Trophoblast cell (in vitro differentiated cells and primary cell): ENCODE data around the gene NPBWR2.

Experiments used
- DNase-seq, 2 donors: peaks; one replicate each; pipeline ENCODE4 v3.0.0-alpha.2; 2016
- H2AFZ ChIP-seq: 2 replicates; pipeline ENCODE4 v1.6.1; 2013; ENCODE audit warnings: low read length, moderate library complexity, mild to moderate bottlenecking; ENCODE audit not compliant: insufficient read depth, poor library complexity
- H2AK5ac ChIP-seq: 2 replicates; pipeline ENCODE4 v1.6.1; 2013; ENCODE audit warnings: mild to moderate bottlenecking, low read length
- H2BK120ac ChIP-seq: 2 replicates; pipeline ENCODE4 v1.6.1; 2013; ENCODE audit warnings: low read length, mild to moderate bottlenecking, moderate library complexity; ENCODE audit not compliant: insufficient read depth, poor library complexity
- H2BK12ac ChIP-seq: 2 replicates; pipeline ENCODE4 v1.6.1; 2013; ENCODE audit warnings: mild to moderate bottlenecking, low read length, moderate library complexity
- H2BK5ac ChIP-seq: 2 replicates; pipeline ENCODE4 v1.6.1; 2013; ENCODE audit warnings: low read length, low read depth, moderate library complexity, mild to moderate bottlenecking; ENCODE audit not compliant: poor library complexity
- H3K14ac ChIP-seq: 2 replicates; pipeline ENCODE4 v1.6.1; 2013; ENCODE audit warnings: mild to moderate bottlenecking, low read length
- H3K18ac ChIP-seq: 2 replicates; pipeline ENCODE4 v1.6.1; 2013; ENCODE audit warnings: mild to moderate bottlenecking, low read length
- H3K23ac ChIP-seq: 2 replicates; pipeline ENCODE4 v1.6.1; 2013; ENCODE audit warnings: low read length
- H3K27ac ChIP-seq: 2 replicates; pipeline ENCODE4 v1.5.1; 2013; ENCODE audit warnings: low read depth, mild to moderate bottlenecking, inconsistent platforms, low read length, moderate library complexity
- H3K27me3 ChIP-seq: 2 replicates; pipeline ENCODE4 v1.6.1; 2013; ENCODE audit warnings: inconsistent platforms, mild to moderate bottlenecking, low read length, moderate library complexity; ENCODE audit not compliant: insufficient read depth
- H3K36me3 ChIP-seq, 2 experiments: 1 replicate in 1 of 2; 2 replicates in 1 of 2; pipeline ENCODE4 v1.6.1; 2013; ENCODE audit warnings: low read length in 2 of 2, mild to moderate bottlenecking in 2 of 2, moderate library complexity in 1 of 2; ENCODE audit not compliant: insufficient read depth in 2 of 2, control insufficient read depth in 1 of 2
- H3K4ac ChIP-seq: 2 replicates; pipeline ENCODE4 v1.6.1; 2013; ENCODE audit warnings: low read depth, mild to moderate bottlenecking, low read length, moderate library complexity
- H3K4me1 ChIP-seq, 2 experiments: 1 replicate in 1 of 2; 2 replicates in 1 of 2; pipeline ENCODE4 v1.6.1; 2013; ENCODE audit warnings: low read length in 2 of 2, mild to moderate bottlenecking in 2 of 2, moderate library complexity in 1 of 2; ENCODE audit not compliant: insufficient read depth in 2 of 2, control insufficient read depth in 1 of 2
- H3K4me2 ChIP-seq: 2 replicates; pipeline ENCODE4 v1.6.1; 2013; ENCODE audit warnings: inconsistent platforms, mild to moderate bottlenecking, low read length, moderate library complexity
- H3K4me3 ChIP-seq: 2 replicates; pipeline ENCODE4 v1.5.1; 2013; ENCODE audit warnings: mild to moderate bottlenecking, low read depth, low read length, inconsistent platforms
- H3K79me1 ChIP-seq: one replicate; pipeline ENCODE4 v1.6.1; 2013; ENCODE audit warnings: low read length
- H3K79me2 ChIP-seq: 2 replicates; pipeline ENCODE4 v1.6.1; 2013; ENCODE audit warnings: low read length, mild to moderate bottlenecking; ENCODE audit not compliant: control insufficient read depth, insufficient read depth, poor library complexity
- H3K9ac ChIP-seq: 2 replicates; pipeline ENCODE4 v1.6.1; 2013; ENCODE audit warnings: mild to moderate bottlenecking, low read length
- H3K9me3 ChIP-seq: 2 replicates; pipeline ENCODE4 v1.6.1; 2013; ENCODE audit warnings: low read depth, mild to moderate bottlenecking, control low read depth, inconsistent platforms, low read length; ENCODE audit not compliant: insufficient read depth
- H4K12ac ChIP-seq: 2 replicates; pipeline ENCODE4 v1.6.1; 2013; ENCODE audit warnings: low read depth, mild to moderate bottlenecking, low read length, moderate library complexity
- H4K8ac ChIP-seq: 2 replicates; pipeline ENCODE4 v1.6.1; 2013; ENCODE audit warnings: low read depth, mild to moderate bottlenecking, low read length, moderate library complexity
- H4K91ac ChIP-seq: one replicate; pipeline ENCODE4 v1.6.1; 2013; ENCODE audit warnings: low read depth, mild to moderate bottlenecking, low read length, moderate library complexity
- WGBS: extraction: QIAGEN DNeasy Blood & Tissue Kit; methylation state at CpG from one replicate; pipeline ENCODE4 v1.1.7; 2013; ENCODE audit warnings: missing lambda C conversion rate; ENCODE audit not compliant: insufficient read length, insufficient coverage; ENCODE audit errors: extremely low coverage; 5-methylcytosine and 5-hydroxymethylcytosine counted together

Gene NPBWR2

DNA sequence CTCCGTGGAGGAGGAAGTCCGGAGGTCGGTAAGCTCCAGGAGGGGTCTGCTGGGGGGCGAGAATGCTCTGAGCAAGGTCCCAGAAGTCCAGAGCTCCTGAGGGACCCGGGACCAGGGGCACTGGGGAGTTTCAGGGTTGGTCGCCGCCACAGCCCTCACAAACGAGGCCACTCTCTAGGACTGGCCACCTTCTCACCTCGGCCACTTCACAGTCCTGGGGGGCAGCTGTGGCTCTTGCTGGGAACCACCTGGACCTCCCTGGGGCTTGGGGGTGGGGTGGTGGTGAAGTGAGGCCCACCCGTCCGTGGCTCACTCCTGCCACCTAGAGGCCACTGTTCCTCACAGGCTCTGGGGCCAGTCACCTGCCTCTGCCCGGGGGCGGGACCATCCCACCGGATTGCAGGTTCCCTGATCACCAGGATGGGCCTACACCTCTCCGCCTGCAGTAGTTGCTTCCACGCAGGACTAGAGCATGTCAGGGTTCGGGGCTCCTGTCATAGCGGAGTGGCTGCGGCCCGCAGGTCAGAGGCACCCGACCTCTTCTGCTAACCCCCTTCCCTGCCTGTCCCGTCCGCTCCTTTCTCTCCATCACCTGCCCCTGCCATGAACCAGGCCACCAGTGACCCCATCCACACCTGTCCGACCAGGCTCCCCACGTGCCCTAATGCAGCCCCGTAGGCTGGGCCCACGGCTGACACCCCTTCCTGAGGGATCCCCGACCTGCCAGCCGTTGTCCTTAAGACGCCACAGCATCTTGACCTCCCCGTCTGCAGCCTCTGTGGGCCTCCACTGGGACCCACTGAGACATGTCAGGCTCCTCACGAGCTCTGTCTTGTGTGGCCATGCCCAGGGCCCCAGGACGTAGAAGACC is 49.5 kb downstream of the NPBWR2 start:
- Histone ChIP-seq H3K4me1 (peaks cover 27 to 40% of the 10 kb centered on the region in 2 experiments), H3K4me3 (no peak overlapping the region)

DNA sequence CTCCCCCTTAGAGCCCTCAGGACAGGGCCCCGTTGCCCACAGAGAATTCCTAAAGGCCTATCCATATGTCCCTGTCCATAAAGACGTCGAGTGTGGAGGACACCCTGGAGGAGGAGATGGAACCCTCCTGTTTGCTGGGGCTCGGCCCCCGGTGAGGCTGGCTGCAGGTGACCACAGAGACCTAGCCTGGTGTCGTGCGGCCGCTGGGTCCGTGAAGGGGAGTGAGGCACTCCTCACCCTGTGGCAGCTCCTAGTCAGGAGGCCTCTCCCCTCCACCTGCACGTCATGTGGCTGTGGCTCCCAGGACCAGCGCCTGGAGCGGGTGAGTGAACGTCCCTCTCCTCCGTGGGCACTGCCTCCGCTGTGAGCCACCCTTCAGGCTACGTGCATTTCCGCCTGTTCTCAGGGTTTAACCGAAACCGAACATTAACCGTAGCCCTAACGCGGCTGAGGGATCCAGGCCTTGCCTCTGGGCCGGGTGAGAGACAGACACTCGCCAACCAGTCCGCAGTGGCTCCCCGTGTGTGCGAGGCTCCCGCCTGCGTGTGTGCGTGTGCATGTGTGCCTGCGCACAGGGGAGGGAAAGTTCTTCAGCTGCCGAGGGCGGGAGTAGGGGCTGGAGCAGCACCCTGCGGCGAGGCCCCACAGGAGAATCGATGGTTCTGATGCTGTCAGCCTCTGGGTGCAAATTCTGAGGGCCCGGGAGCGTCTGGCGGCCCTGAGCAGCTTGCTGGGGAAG is 50.3 kb downstream of the NPBWR2 start:
- peak overlapping the region; percentile 20 for H2BK120ac ChIP-seq
- H3K14ac ChIP-seq: no peak overlapping the region
- no peaks in the 10 kb centered on the region for H3K27me3 ChIP-seq
- peak overlapping the region; percentile 70 for H2BK12ac ChIP-seq
- H3K4me1 ChIP-seq: peaks cover 20 to 33% of the 10 kb centered on the region in 2 experiments
- no peaks in the 10 kb centered on the region for H3K9me3 ChIP-seq
- no peak for DNase-seq
- H3K23ac ChIP-seq: no peak overlapping the region
- H4K91ac ChIP-seq: peak overlapping the region; percentile 41
- WGBS: no CpG with 5 or more reads among the region's 39 CpGs
- H3K27ac ChIP-seq: no peak overlapping the region
- peak overlapping the region; percentile 6 for H2AK5ac ChIP-seq
- no peaks in the 10 kb centered on the region for H3K79me2 ChIP-seq
- H3K4me3 ChIP-seq: no peak overlapping the region
- no peak overlapping the region for H2BK5ac ChIP-seq
- no peaks in the 10 kb centered on the region for H3K36me3 ChIP-seq
- H3K79me1 ChIP-seq: peaks cover 16% of the 10 kb centered on the region
- no peak overlapping the region for H3K4ac ChIP-seq
- H2AFZ ChIP-seq: no peak overlapping the region
- H4K12ac ChIP-seq: no peak overlapping the region
- H3K4me2 ChIP-seq: no peak overlapping the region
- no peak overlapping the region for H3K9ac ChIP-seq
- H4K8ac ChIP-seq: no peak overlapping the region
- H3K18ac ChIP-seq: no peak overlapping the region

More for the DNA sequence above, 49.5 kb downstream of the NPBWR2 start:
- peaks cover 4% of the 10 kb centered on the region for H3K79me2 ChIP-seq
- H4K91ac ChIP-seq: peak overlapping the region; percentile 29
- H3K18ac ChIP-seq: no peak overlapping the region
- peaks cover 20% of the 10 kb centered on the region for H3K79me1 ChIP-seq
- no peaks in the 10 kb centered on the region for H3K36me3 ChIP-seq
- no peaks in the 10 kb centered on the region for H3K27me3 ChIP-seq
- no peak overlapping the region for H3K9ac ChIP-seq
- peak overlapping the region; percentile 22 for H4K12ac ChIP-seq
- DNase-seq: peak; percentile 52 to 69
- H2AFZ ChIP-seq: peak overlapping the region; percentile 48
- H3K14ac ChIP-seq: no peak overlapping the region
- no peak overlapping the region for H2BK5ac ChIP-seq
- no peak overlapping the region for H3K23ac ChIP-seq
- no peaks in the 10 kb centered on the region for H3K9me3 ChIP-seq
- H4K8ac ChIP-seq: peak overlapping the region; percentile 47
- no peak overlapping the region for H3K4ac ChIP-seq
- H2BK120ac ChIP-seq: peak overlapping the region; percentile 11
- peak overlapping the region; percentile 70 for H2BK12ac ChIP-seq
- no peak overlapping the region for H3K27ac ChIP-seq
- no peak overlapping the region for H2AK5ac ChIP-seq
- no peak overlapping the region for H3K4me2 ChIP-seq
- WGBS: no CpG with 5 or more reads among the region's 33 CpGs

DNA sequence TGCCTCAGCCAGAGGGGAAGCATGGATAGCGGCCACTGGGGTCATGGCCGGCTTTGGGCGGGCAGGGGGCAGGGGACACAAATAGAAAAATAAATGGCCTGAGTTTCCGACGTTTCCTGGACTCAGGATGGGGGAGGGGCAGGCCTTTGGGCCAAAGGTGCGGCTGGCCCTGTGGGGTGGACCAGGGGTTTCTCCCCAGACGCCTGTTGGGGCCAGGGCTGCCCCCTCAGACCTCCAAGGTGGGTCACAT is 50.8 kb downstream of the NPBWR2 start:
- no peak overlapping the region for H4K8ac ChIP-seq
- DNase-seq: no peak

GRCh38 chr20:64055893-64056638 is 51.3 kb downstream of the NPBWR2 start:
- peak overlapping the region; percentile 77 for H2BK12ac ChIP-seq
- no peaks in the 10 kb centered on the region for H3K79me2 ChIP-seq
- no peak overlapping the region for H3K9ac ChIP-seq
- peak overlapping the region; percentile 65 for H2AK5ac ChIP-seq
- peaks cover 20 to 33% of the 10 kb centered on the region in 2 experiments for H3K4me1 ChIP-seq
- peak overlapping the region; percentile 61 for H4K8ac ChIP-seq
- H3K4me3 ChIP-seq: no peak overlapping the region
- peaks cover 16% of the 10 kb centered on the region for H3K79me1 ChIP-seq
- no peaks in the 10 kb centered on the region for H3K9me3 ChIP-seq
- peak overlapping the region; percentile 81 for H3K14ac ChIP-seq
- H3K18ac ChIP-seq: peak overlapping the region; percentile 71
- H2BK5ac ChIP-seq: peak overlapping the region; percentile 61
- H4K12ac ChIP-seq: peak overlapping the region; percentile 49
- peak overlapping the region; percentile 20 for H2BK120ac ChIP-seq
- H3K4ac ChIP-seq: no peak overlapping the region
- no peak overlapping the region for H3K23ac ChIP-seq
- H3K27me3 ChIP-seq: peaks cover 1% of the 10 kb centered on the region
- no peak for DNase-seq
- WGBS: no CpG with 5 or more reads among the region's 22 CpGs
- no peaks in the 10 kb centered on the region for H3K36me3 ChIP-seq
- no peak overlapping the region for H3K4me2 ChIP-seq
- H3K27ac ChIP-seq: peak overlapping the region; percentile 20
- H2AFZ ChIP-seq: no peak overlapping the region
- peak overlapping the region; percentile 87 for H4K91ac ChIP-seq

More for the DNA sequence above, 50.8 kb downstream of the NPBWR2 start:
- no CpG with 5 or more reads among the region's 7 CpGs for WGBS
- Histone ChIP-seq H3K9me3 (no peaks in the 10 kb centered on the region), H3K14ac (no peak overlapping the region), H3K79me2 (no peaks in the 10 kb centered on the region), H2BK120ac (peak overlapping the region; percentile 20), H3K79me1 (peaks cover 16% of the 10 kb centered on the region), H3K27me3 (no peaks in the 10 kb centered on the region), H3K4me1 (peaks cover 20 to 33% of the 10 kb centered on the region in 2 experiments), H2BK12ac (peak overlapping the region; percentile 70), H3K27ac (no peak overlapping the region), H4K91ac (peak overlapping the region; percentile 41), H2AFZ (no peak overlapping the region), H3K36me3 (no peaks in the 10 kb centered on the region), H3K4me3 (no peak overlapping the region), H4K12ac (no peak overlapping the region), H3K23ac (no peak overlapping the region), H3K9ac (no peak overlapping the region), H2BK5ac (no peak overlapping the region), H3K4me2 (no peak overlapping the region), H3K4ac (no peak overlapping the region), H3K18ac (no peak overlapping the region), H2AK5ac (peak overlapping the region; percentile 6)
